Astrocyte (in vitro differentiated cells and primary cell): ENCODE measurements around the gene RAF1. TPM values are rescaled to one million over a fixed set of nuclear protein-coding genes. Genes with fewer than 3 reads are reported as not detected.

Source experiments
- DNase-seq: peaks from one replicate; pipeline ENCODE4 v3.0.0-alpha.2; 2010; ENCODE audit warnings: low read depth
- FAIRE-seq: peaks from 2 replicates; lab custom pipeline; 2011; peaks lifted over from hg19 to GRCh38; lab: Jason Lieb, UNC
- H2AFZ ChIP-seq: 2 replicates; pipeline ENCODE4 v1.6.0; 2012; ENCODE audit warnings: low read depth, low read length, inconsistent platforms
- H3K27ac ChIP-seq: 2 replicates; pipeline ENCODE4 v1.5.1; 2011; ENCODE audit warnings: low read depth, low read length, inconsistent platforms
- H3K27me3 ChIP-seq: 2 replicates; pipeline ENCODE4 v1.6.0; 2011; ENCODE audit warnings: low read length, inconsistent platforms; ENCODE audit not compliant: insufficient read depth
- H3K36me3 ChIP-seq: 2 replicates; pipeline ENCODE4 v1.5.1; 2011; ENCODE audit warnings: low read length, inconsistent platforms; ENCODE audit not compliant: insufficient read depth
- H3K4me1 ChIP-seq: 2 replicates; pipeline ENCODE4 v1.5.1; 2011; ENCODE audit warnings: low read length, inconsistent platforms; ENCODE audit not compliant: insufficient read depth
- H3K4me2 ChIP-seq: 2 replicates; pipeline ENCODE4 v1.6.0; 2012; ENCODE audit warnings: low read length, inconsistent platforms
- H3K4me3 ChIP-seq: 2 replicates; pipeline ENCODE4 v1.5.1; 2011; ENCODE audit warnings: low read depth, mild to moderate bottlenecking, low read length, inconsistent platforms; ENCODE audit not compliant: insufficient read depth
- H3K79me2 ChIP-seq: 2 replicates; pipeline ENCODE4 v1.6.0; 2012; ENCODE audit warnings: mild to moderate bottlenecking, low read length, inconsistent platforms; ENCODE audit not compliant: insufficient read depth
- H3K9ac ChIP-seq: 2 replicates; pipeline ENCODE4 v1.6.0; 2012; ENCODE audit warnings: mild to moderate bottlenecking, low read length, inconsistent platforms
- H3K9me3 ChIP-seq: 2 replicates; pipeline ENCODE4 v1.5.1; 2012; ENCODE audit warnings: low read depth, mild to moderate bottlenecking, low read length, inconsistent platforms; ENCODE audit not compliant: insufficient read depth
- H4K20me1 ChIP-seq: 2 replicates; pipeline ENCODE4 v1.6.0; 2012; ENCODE audit warnings: low read length, inconsistent platforms; ENCODE audit not compliant: insufficient read depth
- H3K27ac Mint-ChIP-seq: one replicate; pipeline ENCODE4 v1.8.0; 2021; ENCODE audit warnings: mild to moderate bottlenecking, mixed read lengths; ENCODE audit not compliant: unreplicated experiment
- H3K27me3 Mint-ChIP-seq: one replicate; pipeline ENCODE4 v1.8.0; 2021; ENCODE audit warnings: low read depth, mixed read lengths; ENCODE audit not compliant: unreplicated experiment
- H3K36me3 Mint-ChIP-seq: one replicate; pipeline ENCODE4 v1.8.0; 2021; ENCODE audit warnings: low read depth, mixed read lengths; ENCODE audit not compliant: unreplicated experiment
- H3K4me1 Mint-ChIP-seq: one replicate; pipeline ENCODE4 v1.8.0; 2021; ENCODE audit warnings: low read depth, mixed read lengths; ENCODE audit not compliant: unreplicated experiment
- H3K4me3 Mint-ChIP-seq: one replicate; pipeline ENCODE4 v1.8.0; 2021; ENCODE audit warnings: mild to moderate bottlenecking, moderate library complexity, mixed read lengths; ENCODE audit not compliant: unreplicated experiment
- H3K9me3 Mint-ChIP-seq: one replicate; pipeline ENCODE4 v1.8.0; 2021; ENCODE audit warnings: mild to moderate bottlenecking, mixed read lengths; ENCODE audit not compliant: unreplicated experiment
- CTCF ChIP-seq: IDR thresholded peaks from 2 replicates; pipeline ENCODE4 v1.5.1; 2011; ENCODE audit warnings: low read depth, mild to moderate bottlenecking, inconsistent platforms, low read length, moderate library complexity; ENCODE audit not compliant: insufficient read depth
- EZH2 ChIP-seq: IDR thresholded peaks from 2 replicates; pipeline ENCODE4 v1.6.1; 2012; ENCODE audit warnings: mild to moderate bottlenecking, low read length, inconsistent platforms; ENCODE audit not compliant: insufficient read depth
- total RNA-seq: library from RNA; stranded (reverse); gene quantifications from 2 replicates; pipeline ENCODE4 v1.2.1, GENCODE V29; 2021

Gene RAF1
- total RNA-seq, 1 donor from 2014 or later: 80.9 TPM

DNA sequence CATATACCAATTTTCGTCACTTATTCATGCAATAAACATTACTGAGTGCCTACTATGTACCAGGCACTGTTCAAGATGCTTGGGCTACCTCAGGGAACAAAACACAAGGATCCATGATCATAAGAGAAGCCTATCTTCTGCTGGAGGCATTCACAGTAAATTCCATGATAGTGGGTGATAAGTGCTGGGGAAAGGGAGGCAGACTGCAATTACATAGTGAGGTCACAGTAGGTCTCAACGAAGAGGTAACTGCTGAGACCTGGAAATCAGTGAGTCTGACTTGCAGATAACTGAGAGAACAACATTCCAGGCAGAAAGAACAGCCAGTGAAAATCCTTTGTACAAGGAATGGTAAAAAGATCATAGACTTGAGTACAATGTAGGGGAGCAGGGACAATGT is 33.6 kb downstream of the RAF1 start:
- Histone ChIP-seq H3K27me3 (no peaks in the 10 kb centered on the region), H3K27ac (no peak overlapping the region), H3K36me3 (no peaks in the 10 kb centered on the region), H3K9me3 (no peaks in the 10 kb centered on the region), H3K9ac (no peak overlapping the region), H2AFZ (no peak overlapping the region), H3K79me2 (peaks cover 99% of the 10 kb centered on the region), H3K4me3 (no peak overlapping the region), H3K4me2 (no peak overlapping the region), H4K20me1 (peaks cover 87% of the 10 kb centered on the region), H3K4me1 (peaks cover 5% of the 10 kb centered on the region)
- DNase-seq (no peak), FAIRE-seq (no peak)
- TF ChIP-seq CTCF (no peak), EZH2 (no peak)
- Mint-ChIP-seq H3K4me3 (no peak overlapping the region), H3K27me3 (no peaks in the 10 kb centered on the region), H3K27ac (no peak overlapping the region), H3K9me3 (no peaks in the 10 kb centered on the region), H3K4me1 (peaks cover 16% of the 10 kb centered on the region), H3K36me3 (peaks cover 2% of the 10 kb centered on the region)

- Mint-ChIP-seq H3K4me1 (peaks cover 19% of the 10 kb centered on the region), H3K27me3 (no peaks in the 10 kb centered on the region), H3K36me3 (peaks cover 2% of the 10 kb centered on the region), H3K27ac (no peak overlapping the region), H3K9me3 (no peaks in the 10 kb centered on the region), H3K4me3 (no peak overlapping the region)
- no peak overlapping the region for H3K4me2 ChIP-seq
- no peaks in the 10 kb centered on the region for H3K36me3 ChIP-seq
- DNase-seq (peak; percentile 27), FAIRE-seq (no peak)
- no peak overlapping the region for H3K27ac ChIP-seq
- no peaks in the 10 kb centered on the region for H3K27me3 ChIP-seq
- no peak overlapping the region for H3K9ac ChIP-seq
- H3K79me2 ChIP-seq: peaks cover 99% of the 10 kb centered on the region
- peaks cover 88% of the 10 kb centered on the region for H4K20me1 ChIP-seq
- no peak overlapping the region for H3K4me3 ChIP-seq
- peaks cover 5% of the 10 kb centered on the region for H3K4me1 ChIP-seq
- no peaks in the 10 kb centered on the region for H3K9me3 ChIP-seq
- TF ChIP-seq EZH2: no peak
- no peak for TF ChIP-seq CTCF
- H2AFZ ChIP-seq: no peak overlapping the region
These were observed 34.4 kb downstream of the RAF1 start for GRCh38 chr3:12629560-12629959.

DNA sequence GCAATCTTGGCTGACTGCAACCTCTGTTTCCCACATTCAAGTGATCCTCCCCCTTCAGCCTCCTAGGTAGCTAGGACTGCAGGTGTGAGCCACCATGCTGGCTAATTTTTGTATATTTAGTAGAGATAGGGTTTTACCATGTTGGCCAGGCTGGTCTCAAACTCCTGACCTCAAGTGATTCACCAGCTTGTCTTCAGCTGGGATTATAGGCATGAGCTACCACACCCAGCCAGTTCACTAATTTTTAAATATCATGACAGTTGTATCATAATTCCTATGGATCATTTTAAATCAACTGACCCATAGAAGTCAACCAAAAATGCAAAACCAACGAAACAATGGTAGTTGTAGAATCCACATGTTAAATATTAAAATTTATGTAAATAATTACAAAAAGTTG is 35.1 kb downstream of the RAF1 start:
- peaks cover 91% of the 10 kb centered on the region for H4K20me1 ChIP-seq
- no peaks in the 10 kb centered on the region for H3K36me3 ChIP-seq
- no peaks in the 10 kb centered on the region for H3K9me3 Mint-ChIP-seq
- no peaks in the 10 kb centered on the region for H3K27me3 ChIP-seq
- H3K27ac Mint-ChIP-seq: no peak overlapping the region
- no peak for DNase-seq
- H3K36me3 Mint-ChIP-seq: no peaks in the 10 kb centered on the region
- FAIRE-seq: no peak
- H3K4me3 Mint-ChIP-seq: no peak overlapping the region
- no peak overlapping the region for H3K4me3 ChIP-seq
- H3K4me2 ChIP-seq: no peak overlapping the region
- H3K79me2 ChIP-seq: peaks cover 99% of the 10 kb centered on the region
- H2AFZ ChIP-seq: no peak overlapping the region
- no peaks in the 10 kb centered on the region for H3K27me3 Mint-ChIP-seq
- peaks cover 5% of the 10 kb centered on the region for H3K4me1 ChIP-seq
- no peak for TF ChIP-seq EZH2
- no peak overlapping the region for H3K27ac ChIP-seq
- H3K4me1 Mint-ChIP-seq: peaks cover 24% of the 10 kb centered on the region
- H3K9ac ChIP-seq: no peak overlapping the region
- no peaks in the 10 kb centered on the region for H3K9me3 ChIP-seq
